HT1080 (cell line): ENCODE measurements around the gene MEPCE. TPM values are rescaled to one million over a fixed set of nuclear protein-coding genes. Genes with fewer than 3 reads are reported as not detected.

Source experiments
- DNase-seq: peaks from one replicate; pipeline ENCODE4 v3.0.0-alpha.2; 2015; ENCODE audit warnings: low read depth
- total RNA-seq: library from RNA; depleted of rRNA; stranded (reverse); fragments of >200 nt; shearing (Covaris generic); gene quantifications from 2 replicates; pipeline ENCODE4 v1.2.3, GENCODE V29; 2014; rRNA removed

The MEPCE gene
- total RNA-seq, 1 experiment from 2014 or later, result 86.6 TPM

DNA sequence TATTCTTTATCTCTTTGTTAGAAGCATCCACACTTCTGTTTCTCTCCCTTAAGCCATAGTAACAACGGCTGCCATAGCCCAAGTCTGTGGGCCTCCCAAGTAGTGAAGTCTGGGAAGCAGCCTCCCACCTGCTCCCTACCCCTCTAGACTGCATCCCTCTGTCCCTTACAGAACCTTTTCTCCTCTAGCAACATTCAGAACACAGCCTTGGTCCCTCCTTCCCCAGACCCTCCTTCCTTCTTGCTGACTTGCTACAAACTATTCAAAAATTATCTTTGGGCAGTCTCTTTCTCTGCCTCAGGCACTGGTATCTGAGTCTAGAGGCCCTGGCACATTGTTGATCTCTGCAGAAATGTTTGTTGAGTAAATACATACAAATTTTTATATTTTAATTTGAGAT is 51.8 kb downstream of the MEPCE start:
- no peak for DNase-seq

DNA sequence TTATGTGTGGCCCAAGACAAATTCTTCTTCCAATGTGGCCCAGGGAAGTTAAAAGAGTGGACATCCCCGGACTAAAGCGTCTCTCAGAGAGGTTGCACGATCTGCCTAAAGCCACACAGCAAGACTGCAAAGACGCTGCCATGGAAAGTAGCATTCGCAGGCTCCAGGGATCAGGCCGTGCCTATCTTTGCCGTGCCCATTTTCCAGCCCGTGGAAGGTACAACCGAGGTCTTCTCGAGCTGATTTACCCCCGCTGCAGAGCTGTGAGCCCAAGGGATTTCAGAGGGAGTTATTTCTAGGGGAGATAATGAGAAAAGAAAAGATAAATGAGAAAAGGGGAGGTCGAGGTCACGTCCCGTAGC is 53.1 kb downstream of the MEPCE start:
- DNase-seq, result no peak

DNA sequence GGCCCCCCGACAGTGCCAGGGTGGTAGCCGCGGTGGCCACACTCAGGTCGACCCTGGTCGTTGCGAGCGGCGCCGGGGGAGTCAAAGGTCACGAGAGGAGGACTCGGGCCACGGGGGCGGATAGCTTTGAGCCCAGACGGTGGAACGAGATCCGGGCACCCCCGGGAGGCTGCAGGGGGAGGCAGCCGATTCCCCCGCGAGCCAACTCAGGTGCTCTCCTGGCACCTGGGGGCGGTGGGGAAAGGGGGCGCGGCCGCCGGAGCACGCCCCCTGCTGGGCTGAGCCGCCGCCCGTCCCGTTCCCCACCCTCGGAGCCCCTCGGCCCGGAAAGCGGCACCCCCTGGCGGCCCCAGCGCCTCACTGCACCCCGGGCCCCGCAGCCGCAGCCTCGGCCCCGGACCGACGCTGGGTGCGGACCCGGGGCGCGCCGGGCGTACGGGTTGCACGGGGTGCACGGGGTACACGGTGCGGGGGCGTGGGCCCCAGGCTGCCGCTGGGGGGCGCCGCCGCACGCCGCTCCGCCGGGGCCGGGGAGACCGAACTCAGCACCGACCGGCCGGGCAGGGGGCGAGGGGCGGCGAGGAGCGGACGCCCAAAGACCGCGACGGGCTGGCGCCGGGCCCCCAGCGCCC is 53.6 kb downstream of the MEPCE start:
- DNase-seq, result peak; percentile 44

Other genes with a start within 250 kb of the MEPCE start
- not detected in 2 replicates for gene PVRIG, start 209.9 kb upstream of the MEPCE start, total RNA-seq
- not detected in 2 replicates for gene SPDYE3, start 122.1 kb upstream of the MEPCE start, total RNA-seq
- 21.5 and 23.4 TPM in 2 replicates for gene PILRB, start 71.7 kb upstream of the MEPCE start, total RNA-seq
- gene PILRA, start 56.3 kb upstream of the MEPCE start, total RNA-seq, result 0.61 and 1.2 TPM in 2 replicates
- 1.0 and 1.1 TPM in 2 replicates for gene ZCWPW1, start 1.1 kb upstream of the MEPCE start, total RNA-seq
- gene PPP1R35, start 6.7 kb downstream of the MEPCE start, total RNA-seq, result 47.7 and 64.3 TPM in 2 replicates
- 0.85 TPM in 1 of 2 replicates, not detected in the other for gene SPACDR, start 34.4 kb downstream of the MEPCE start, total RNA-seq
- 58.9 and 65.7 TPM in 2 replicates for gene TSC22D4, start 49.4 kb downstream of the MEPCE start, total RNA-seq
- gene NYAP1, start 54.1 kb downstream of the MEPCE start, total RNA-seq, result 0.10 and 0.20 TPM in 2 replicates
- gene AGFG2, start 109.4 kb downstream of the MEPCE start, total RNA-seq, result 13.5 and 19.9 TPM in 2 replicates
- 0.43 and 1.6 TPM in 2 replicates for gene SAP25, start 144.1 kb downstream of the MEPCE start, total RNA-seq
- 14.3 and 19.7 TPM in 2 replicates for gene LRCH4, start 156.3 kb downstream of the MEPCE start, total RNA-seq
- gene FBXO24, start 156.5 kb downstream of the MEPCE start, total RNA-seq, result 0.37 TPM in 1 of 2 replicates, not detected in the other
- gene PCOLCE, start 172.5 kb downstream of the MEPCE start, total RNA-seq, result 0.73 and 1.5 TPM in 2 replicates
- 3.6 and 13.0 TPM in 2 replicates for gene MOSPD3, start 182.7 kb downstream of the MEPCE start, total RNA-seq
- gene TFR2, start 211.7 kb downstream of the MEPCE start, total RNA-seq, result not detected in 2 replicates
- gene ACTL6B, start 226.6 kb downstream of the MEPCE start, total RNA-seq, result not detected in 2 replicates
- gene GNB2, start 243.9 kb downstream of the MEPCE start, total RNA-seq, result 92.6 and 162 TPM in 2 replicates